GM12865 (cell line): ENCODE data around the gene MVB12B.

ENCODE experiments used
- DNase-seq: peaks from one replicate; pipeline ENCODE4 v3.0.0; 2010; ENCODE audit warnings: low read depth
- H3K4me3 ChIP-seq: 2 replicates; pipeline ENCODE4 v1.5.1; 2011; ENCODE audit warnings: mild to moderate bottlenecking, low read depth, low read length, control low read depth
- CTCF ChIP-seq: IDR thresholded peaks from 2 replicates; pipeline ENCODE4 v1.5.1; 2011; ENCODE audit warnings: low read length, control low read depth, low read depth, inconsistent platforms; ENCODE audit not compliant: insufficient read depth; ENCODE audit errors: missing control alignments

The MVB12B gene

GRCh38 chr9:126360073-126360472, 33.4 kb downstream of the MVB12B start:
- no peak for TF ChIP-seq CTCF

GRCh38 chr9:126361810-126362238, 35.2 kb downstream of the MVB12B start:
- no peak for DNase-seq
- no peak overlapping the region for H3K4me3 ChIP-seq
- no peak for TF ChIP-seq CTCF

More at GRCh38 chr9:126360073-126360472, 33.4 kb downstream of the MVB12B start:
- no peak for DNase-seq
- H3K4me3 ChIP-seq, result no peak overlapping the region

GRCh38 chr9:126363250-126363649, 36.6 kb downstream of the MVB12B start:
- no peak for DNase-seq
- TF ChIP-seq CTCF, result no peak
- no peak overlapping the region for H3K4me3 ChIP-seq

- DNase-seq, result no peak
- H3K4me3 ChIP-seq, result no peak overlapping the region
- TF ChIP-seq CTCF, result no peak
These were observed 37.4 kb downstream of the MVB12B start for GRCh38 chr9:126363847-126364671.

- H3K4me3 ChIP-seq, result no peak overlapping the region
- TF ChIP-seq CTCF, result no peak
- DNase-seq, result no peak
These were observed 39.2 kb downstream of the MVB12B start for GRCh38 chr9:126365780-126366179.

GRCh38 chr9:126366366-126367011, 39.9 kb downstream of the MVB12B start:
- H3K4me3 ChIP-seq, result no peak overlapping the region
- no peak for TF ChIP-seq CTCF
- DNase-seq, result no peak

GRCh38 chr9:126367139-126367538, 40.5 kb downstream of the MVB12B start:
- no peak for DNase-seq
- H3K4me3 ChIP-seq, result no peak overlapping the region
- no peak for TF ChIP-seq CTCF
